Measurements from ENCODE around the gene TRIM37.
"Not testable (repeated sequence)": the region's sequence is repeated elsewhere in the genome, so short reads cannot be mapped to it uniquely, and the experiment has no call there.

Gene TRIM37

GRCh38 chr17:58991718-58992331, 114.9 kb downstream of the TRIM37 start:
- no peak for DNase-seq (ENCODE audit: low read depth)

- DNase-seq (ENCODE audit: low read depth) = no peak
Observed at GRCh38 chr17:58989629-58990028, 117.1 kb downstream of the TRIM37 start.

DNA sequence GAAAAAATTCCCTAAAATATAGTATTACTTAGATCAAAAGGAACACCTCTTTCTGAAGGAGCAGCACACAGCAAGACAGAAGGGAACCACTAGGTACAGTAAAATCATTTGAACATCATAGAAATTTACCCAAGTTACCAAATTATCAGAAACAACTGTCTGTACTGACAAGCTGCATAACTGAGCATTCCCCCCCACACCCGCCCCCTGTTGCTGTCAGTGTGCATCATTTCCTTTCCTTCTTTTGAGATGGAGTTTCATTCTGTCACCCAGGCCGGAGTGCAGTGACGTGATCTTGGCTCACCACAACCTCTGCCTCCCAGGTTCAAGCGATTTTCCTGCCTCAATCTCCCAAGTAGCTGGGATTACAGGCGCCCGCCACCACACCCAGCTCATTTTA, 120.7 kb downstream of the TRIM37 start:
- DNase-seq (ENCODE audit: low read depth) = no peak

- no peak for DNase-seq (ENCODE audit: low read depth)
Observed at GRCh38 chr17:58985367-58985766, 121.3 kb downstream of the TRIM37 start.

DNA sequence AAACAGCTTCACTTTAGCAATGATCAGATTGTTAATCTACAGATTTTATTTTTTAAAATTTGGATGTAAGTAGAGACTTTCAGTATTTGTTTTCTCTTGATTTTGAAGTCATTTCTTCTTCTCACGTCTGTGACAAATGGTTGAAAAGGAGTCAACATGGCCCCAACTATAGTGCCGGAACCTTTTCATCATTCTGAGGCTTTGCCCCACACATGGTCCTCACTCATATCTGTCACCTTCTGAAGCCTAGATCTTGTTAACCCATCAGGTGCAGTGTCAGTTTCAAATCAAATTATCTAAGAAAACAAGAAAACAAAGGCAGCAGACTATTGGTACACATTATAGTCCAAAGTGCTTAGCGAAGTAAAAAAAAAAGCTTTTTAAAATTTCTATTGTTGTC, 124.1 kb downstream of the TRIM37 start:
- DNase-seq (ENCODE audit: low read depth) = no peak

GRCh38 chr17:58980706-58981481, 125.8 kb downstream of the TRIM37 start:
- DNase-seq (ENCODE audit: low read depth) = no peak

GRCh38 chr17:58976541-58976940, 130.1 kb downstream of the TRIM37 start:
- no peak for DNase-seq (ENCODE audit: low read depth)

DNA sequence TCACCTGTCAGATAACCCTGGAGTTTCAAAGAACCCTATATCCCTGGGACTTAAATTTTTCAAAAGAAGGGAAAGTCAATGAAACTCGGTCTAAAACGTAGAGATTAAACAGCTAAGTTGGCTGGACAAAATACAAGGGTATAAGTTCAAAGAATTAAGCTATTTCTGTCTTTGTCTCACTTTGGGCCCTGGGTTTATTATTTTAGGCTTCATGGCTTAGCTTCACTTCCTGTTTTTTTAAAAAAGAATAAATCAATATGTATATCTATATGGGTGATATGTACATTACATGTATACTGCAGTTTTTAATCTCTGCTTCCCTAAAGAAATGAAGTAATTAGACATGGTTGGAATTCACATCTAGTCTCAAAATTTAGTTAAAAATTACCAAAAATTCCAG, 132.3 kb downstream of the TRIM37 start:
- DNase-seq (ENCODE audit: low read depth) = no peak

DNA sequence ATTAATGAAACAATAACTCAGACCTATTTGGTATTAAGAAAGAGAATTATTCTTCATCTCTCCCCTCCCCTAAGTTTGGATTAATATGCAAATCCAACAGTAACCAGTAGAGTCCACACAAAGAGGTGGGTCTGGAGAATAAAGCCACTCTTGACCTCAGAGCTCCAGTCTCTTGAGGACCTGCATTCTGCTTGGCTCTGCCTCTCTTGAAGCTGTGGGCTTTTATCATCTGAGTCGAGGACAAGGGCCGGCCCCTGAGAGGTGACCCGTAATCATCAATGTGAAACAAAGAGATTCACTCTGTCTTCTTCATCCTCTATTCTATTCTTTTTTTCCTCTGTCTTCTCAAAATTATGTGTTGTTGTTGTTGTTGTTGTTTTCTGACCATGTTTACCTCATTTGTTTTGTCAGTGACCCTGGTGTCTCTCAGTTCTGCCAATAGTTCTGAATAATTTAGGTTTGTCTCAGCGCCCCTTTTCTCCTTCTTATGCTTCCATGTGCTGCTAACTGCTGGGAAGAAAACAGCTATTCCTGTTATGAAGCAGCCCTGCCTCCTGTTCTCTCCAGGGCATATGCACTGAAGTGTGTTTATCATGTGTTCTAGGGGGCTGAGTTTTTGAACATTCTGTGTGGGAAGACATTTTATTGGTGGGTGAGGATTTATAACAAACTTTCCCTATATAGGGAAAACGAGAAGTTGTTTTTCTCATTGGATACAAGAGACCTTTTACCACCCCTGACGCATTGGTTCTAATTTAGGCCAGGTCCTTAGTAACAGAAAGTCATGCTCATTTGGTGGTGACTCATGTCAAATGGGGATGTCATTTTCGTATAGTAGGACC, 135.8 kb downstream of the TRIM37 start:
- no peak for DNase-seq (ENCODE audit: low read depth)

DNA sequence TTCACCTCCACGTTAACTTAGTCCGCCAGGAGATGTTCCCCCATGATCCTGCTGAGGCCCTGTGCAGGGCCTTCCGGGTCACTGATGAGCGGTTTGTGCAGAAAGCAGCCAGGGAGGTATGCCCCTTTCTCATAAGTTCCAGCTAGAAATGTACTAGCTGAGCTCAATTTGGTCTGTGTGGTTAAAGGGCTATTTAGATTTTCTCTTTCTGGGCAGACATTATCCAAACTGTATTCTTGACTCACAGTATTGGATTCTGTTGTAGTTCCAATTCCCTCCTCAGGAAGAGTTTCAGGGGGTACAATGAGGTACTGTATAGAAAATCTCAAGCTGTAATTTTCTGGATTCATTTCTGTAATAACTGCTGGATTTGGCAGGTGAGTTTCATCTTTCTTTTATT, 137.1 kb downstream of the TRIM37 start:
- no peak for DNase-seq (ENCODE audit: low read depth)

GRCh38 chr17:58969156-58969555, 137.5 kb downstream of the TRIM37 start:
- DNase-seq (ENCODE audit: low read depth) = no peak

DNA sequence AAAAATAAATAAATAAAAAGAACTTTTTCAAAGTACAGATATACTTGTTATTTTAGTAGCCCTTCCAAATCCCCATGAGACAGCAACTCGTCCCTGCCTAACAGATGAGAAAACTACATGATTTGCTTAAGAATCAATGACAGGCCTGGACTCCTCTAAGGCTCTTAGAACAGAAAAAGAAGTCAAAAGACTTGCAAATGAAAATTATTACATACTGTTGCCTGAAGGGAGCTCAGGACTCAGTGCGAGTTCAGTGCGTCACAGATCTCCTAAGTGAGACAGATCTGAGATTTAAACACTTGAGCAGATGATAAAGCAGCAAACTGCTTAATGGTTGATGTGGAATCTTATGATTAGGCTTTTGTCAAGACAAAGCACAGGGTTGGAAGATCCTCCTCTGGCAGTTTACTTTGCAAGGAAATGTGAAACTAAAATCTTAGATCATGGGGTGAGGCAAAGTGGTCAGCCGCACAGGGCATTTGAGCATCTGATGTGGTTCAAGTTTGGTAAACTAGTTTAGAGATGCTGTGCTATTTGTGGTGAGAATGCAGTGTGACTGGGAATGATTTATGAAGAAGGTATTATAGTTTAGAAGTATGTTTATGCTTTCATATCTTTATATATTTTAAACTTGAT, 138.1 kb downstream of the TRIM37 start:
- no peak for DNase-seq (ENCODE audit: low read depth)

- no peak for DNase-seq (ENCODE audit: low read depth)
Observed at GRCh38 chr17:58966208-58966607, 140.5 kb downstream of the TRIM37 start.

DNA sequence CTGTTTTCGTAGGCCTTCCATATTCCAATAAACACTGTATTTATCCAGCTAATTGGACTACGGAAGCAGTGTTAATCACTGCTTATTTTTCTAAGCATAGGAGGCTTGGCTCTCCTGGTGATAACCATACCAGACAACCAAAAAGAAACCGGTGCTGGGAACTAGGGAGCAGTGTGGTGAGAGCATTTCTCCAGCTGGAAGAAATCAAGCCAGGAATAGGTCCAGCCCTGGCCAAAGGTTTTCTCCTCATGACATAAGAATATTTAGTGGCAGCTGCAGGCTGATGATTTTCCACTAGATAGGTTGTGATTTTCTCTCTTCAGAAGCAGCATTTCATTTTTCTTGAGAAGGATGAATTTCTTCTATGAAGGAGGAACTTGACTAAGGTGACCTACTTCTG, 141.5 kb downstream of the TRIM37 start:
- DNase-seq (ENCODE audit: low read depth) = no peak

DNA sequence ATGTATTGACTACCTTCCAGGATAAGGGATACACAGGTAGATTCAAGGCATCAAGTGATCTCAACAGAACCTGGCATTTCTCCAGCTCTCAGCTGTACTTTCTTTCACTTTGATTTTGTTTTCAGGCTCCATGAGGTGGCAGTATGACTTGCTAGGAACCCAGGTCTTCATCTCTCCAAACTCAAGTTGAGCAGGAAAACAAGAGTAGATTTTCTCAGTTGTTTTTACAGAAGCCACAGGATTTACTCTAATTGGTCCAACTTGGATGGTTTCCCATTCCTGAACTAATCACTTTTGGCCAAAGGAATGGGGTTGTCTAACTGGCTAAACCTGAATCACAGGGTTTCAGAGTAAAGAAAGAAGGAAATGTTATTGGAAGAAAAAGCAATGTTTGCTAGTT, 146.6 kb downstream of the TRIM37 start:
- DNase-seq (ENCODE audit: low read depth) = no peak

DNA sequence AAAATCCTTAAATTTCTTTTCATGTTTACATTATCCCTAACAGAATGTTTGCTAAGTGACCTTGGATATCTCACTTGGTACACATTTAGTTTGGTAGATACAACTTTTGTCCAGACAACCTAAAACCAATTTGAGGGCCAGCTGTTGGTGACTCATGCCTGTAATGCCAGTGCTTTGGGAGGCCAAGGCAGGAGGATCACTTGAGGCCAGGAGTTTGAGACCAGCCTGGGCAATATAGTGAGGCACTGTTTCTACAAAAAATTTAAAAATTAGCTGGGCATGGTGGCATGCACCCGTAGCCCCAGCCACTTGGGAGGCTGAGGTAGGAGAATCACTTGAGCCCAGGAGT, 149.0 kb downstream of the TRIM37 start:
- DNase-seq (ENCODE audit: low read depth) = not testable (repeated sequence)

- DNase-seq (ENCODE audit: low read depth) = no peak
Observed at GRCh38 chr17:58956997-58957724, 149.5 kb downstream of the TRIM37 start.

DNA sequence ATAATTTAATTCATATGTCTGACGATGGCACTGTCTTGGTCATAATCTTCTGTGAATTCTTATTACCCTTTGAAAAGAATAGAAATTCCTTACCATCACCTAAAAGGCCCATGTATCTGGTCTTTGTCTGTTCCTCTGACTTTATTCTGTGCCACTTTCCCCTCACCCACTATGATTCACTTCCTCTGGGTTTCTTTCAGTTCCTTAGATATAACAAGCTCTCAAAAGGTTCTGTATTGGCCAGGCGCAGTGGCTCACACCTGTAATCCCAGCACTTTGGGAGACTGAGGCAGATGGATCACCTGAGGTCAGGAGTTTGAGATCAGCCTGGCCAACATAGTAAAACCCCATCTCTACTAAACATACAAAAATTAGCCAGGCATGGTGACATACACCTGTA, 152.3 kb downstream of the TRIM37 start:
- DNase-seq (ENCODE audit: low read depth) = not testable (repeated sequence)

DNA sequence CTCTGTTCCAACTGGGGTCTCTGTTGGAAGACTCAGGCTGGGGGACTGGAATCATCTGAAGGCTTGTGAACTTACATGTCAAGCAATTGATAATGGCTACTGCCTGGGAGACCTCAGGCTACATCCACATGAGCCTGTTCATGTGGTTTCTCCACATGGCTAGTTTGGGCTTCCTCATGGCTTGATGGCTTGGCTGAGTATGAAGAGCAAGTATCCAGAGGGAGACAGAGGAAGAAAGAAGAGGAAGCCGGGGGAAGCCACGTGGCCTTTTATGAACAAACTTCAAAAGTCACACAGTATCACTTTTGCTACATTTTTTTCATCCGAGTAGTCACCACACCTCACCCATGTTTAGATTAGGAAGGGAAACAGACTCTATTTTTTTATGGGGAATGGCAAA, 158.9 kb downstream of the TRIM37 start:
- no peak for DNase-seq (ENCODE audit: low read depth)

- DNase-seq (ENCODE audit: low read depth) = no peak
Observed at GRCh38 chr17:58947411-58947810, 159.3 kb downstream of the TRIM37 start.

DNA sequence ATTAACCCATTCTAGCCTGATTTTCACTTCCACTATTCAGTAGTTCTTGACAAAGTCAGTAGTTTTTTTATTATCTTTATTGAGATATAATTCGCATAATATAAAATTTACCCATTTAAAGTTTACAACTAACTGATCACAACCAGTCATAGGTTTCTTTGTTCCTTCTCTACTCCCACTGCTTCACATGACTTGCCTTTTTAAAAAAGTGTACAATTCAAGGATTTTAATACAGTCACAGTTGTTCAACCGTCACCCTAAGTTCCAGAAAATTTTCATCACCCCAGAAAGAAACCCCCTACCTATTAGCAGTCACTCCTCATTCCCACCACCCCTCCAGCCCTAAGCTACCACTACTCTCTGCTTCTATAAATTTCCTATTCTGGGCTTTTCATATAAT, 162.5 kb downstream of the TRIM37 start:
- no peak for DNase-seq (ENCODE audit: low read depth)

GRCh38 chr17:58936295-58936694, 170.4 kb downstream of the TRIM37 start:
- no peak for DNase-seq (ENCODE audit: low read depth)

Measured in activated T-cell treated with anti-CD3 and anti-CD28 coated beads for 24 hours (primary cell).